ENCODE data around the gene P2RY14. TPM values are rescaled to one million over a fixed set of nuclear protein-coding genes. Genes with fewer than 3 reads are reported as not detected.
A peak's percentile ranks its signal among the peaks of the same experiment; 100 is the strongest.

The P2RY14 gene
- total and polyA plus RNA-seq, 2 of the 13 experiments (the other 11 are each of a cell fraction or from before 2014, with no cell fraction given), result not detected

DNA sequence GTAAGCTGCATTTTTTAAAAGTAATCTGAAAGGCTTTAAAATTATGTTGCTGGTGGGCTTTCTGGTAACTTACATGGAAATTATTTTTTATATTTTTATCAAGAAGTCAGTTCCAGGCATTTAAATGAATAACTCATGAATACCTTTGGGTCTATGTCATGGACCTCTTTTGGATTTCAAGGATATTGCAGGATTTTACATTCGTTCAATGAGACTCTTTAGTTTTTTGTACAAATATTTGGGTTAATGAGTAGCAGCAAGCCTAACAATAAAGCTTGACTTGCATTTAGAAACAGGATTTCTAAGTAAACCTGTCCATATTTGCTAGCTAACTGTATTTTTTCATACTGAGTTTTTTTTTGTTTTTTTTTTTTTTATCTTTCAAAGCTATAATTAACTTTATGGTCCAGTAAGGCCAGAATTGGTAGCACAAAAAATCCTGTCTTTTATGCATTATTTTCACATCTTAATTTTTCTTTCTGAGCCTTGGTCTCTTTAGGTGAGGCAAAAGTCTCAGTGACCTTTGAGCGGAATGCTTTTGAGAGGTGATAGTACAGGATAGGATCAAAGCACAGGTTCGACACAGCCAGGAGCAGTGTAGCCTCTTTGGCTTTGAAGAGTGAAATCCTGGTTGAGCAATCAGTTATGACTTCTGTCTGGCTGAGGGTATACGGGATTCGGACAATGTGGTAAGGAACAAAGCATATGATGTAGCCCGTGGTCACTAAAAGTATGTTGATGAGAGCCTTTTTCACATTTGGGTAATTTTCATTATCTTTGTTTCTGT is 80.2 kb downstream of the P2RY14 start (continued):
- TF ChIP-seq, protein P1, sequence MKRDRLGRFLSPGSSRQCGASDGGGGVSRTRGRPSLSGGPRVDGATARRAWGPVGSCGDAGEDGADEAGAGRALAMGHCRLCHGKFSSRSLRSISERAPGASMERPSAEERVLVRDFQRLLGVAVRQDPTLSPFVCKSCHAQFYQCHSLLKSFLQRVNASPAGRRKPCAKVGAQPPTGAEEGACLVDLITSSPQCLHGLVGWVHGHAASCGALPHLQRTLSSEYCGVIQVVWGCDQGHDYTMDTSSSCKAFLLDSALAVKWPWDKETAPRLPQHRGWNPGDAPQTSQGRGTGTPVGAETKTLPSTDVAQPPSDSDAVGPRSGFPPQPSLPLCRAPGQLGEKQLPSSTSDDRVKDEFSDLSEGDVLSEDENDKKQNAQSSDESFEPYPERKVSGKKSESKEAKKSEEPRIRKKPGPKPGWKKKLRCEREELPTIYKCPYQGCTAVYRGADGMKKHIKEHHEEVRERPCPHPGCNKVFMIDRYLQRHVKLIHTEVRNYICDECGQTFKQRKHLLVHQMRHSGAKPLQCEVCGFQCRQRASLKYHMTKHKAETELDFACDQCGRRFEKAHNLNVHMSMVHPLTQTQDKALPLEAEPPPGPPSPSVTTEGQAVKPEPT (CRISPR knock-in tag; IDR thresholded peaks at IDR 0.05; ENCODE audit: low read depth), result no peak
- TF ChIP-seq ZNF256 (CRISPR knock-in tag; conservative IDR thresholded peaks at IDR 0.05) (no peak), ARNT2 (CRISPR knock-in tag; IDR thresholded peaks at IDR 0.05; ENCODE audit: low read depth) (no peak), RARA (CRISPR knock-in tag; IDR thresholded peaks at IDR 0.05) (peak; percentile 91), TP53 (CRISPR knock-in tag; conservative IDR thresholded peaks at IDR 0.05) (no peak), ZNF761 (CRISPR knock-in tag; conservative IDR thresholded peaks at IDR 0.05) (no peak), RARG (CRISPR knock-in tag; IDR thresholded peaks at IDR 0.05; ENCODE audit: low read depth) (no peak), PAF1 (CRISPR knock-in tag; IDR thresholded peaks at IDR 0.05) (no peak), THAP11 (CRISPR knock-in tag; IDR thresholded peaks at IDR 0.05) (peak; percentile 64), MAF1 (CRISPR knock-in tag; IDR thresholded peaks at IDR 0.05; ENCODE audit: borderline replicate concordance) (no peak), KLF12 (CRISPR knock-in tag; IDR thresholded peaks at IDR 0.05; ENCODE audit: borderline replicate concordance) (no peak), FOXC1 (CRISPR knock-in tag; IDR thresholded peaks at IDR 0.05; ENCODE audit: borderline replicate concordance) (no peak), ZNF570 (CRISPR knock-in tag; IDR thresholded peaks at IDR 0.05; ENCODE audit: borderline replicate concordance) (no peak), ZNF737 (CRISPR knock-in tag; IDR thresholded peaks at IDR 0.05; ENCODE audit: borderline replicate concordance) (no peak), ELF1 (CRISPR knock-in tag; IDR thresholded peaks at IDR 0.05) (no peak), ZFP36L1 (CRISPR knock-in tag; IDR thresholded peaks at IDR 0.05) (peak; percentile 90; the same call in 1 of the 2 replicates), KLF13 (CRISPR knock-in tag; IDR thresholded peaks at IDR 0.05) (no peak), ZBTB38 (CRISPR knock-in tag; IDR thresholded peaks at IDR 0.05) (no peak), ZNF24 (IDR thresholded peaks at IDR 0.05) (no peak; the same call in 1 of the 2 replicates), ZNF382 (CRISPR knock-in tag; IDR thresholded peaks at IDR 0.05; ENCODE audit: borderline replicate concordance) (no peak), ATAD3A (CRISPR knock-in tag; IDR thresholded peaks at IDR 0.05) (no peak)
- TF ChIP-seq, protein P2, sequence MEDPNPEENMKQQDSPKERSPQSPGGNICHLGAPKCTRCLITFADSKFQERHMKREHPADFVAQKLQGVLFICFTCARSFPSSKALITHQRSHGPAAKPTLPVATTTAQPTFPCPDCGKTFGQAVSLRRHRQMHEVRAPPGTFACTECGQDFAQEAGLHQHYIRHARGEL (CRISPR knock-in tag; IDR thresholded peaks at IDR 0.05), result no peak
- TF ChIP-seq, protein P3, sequence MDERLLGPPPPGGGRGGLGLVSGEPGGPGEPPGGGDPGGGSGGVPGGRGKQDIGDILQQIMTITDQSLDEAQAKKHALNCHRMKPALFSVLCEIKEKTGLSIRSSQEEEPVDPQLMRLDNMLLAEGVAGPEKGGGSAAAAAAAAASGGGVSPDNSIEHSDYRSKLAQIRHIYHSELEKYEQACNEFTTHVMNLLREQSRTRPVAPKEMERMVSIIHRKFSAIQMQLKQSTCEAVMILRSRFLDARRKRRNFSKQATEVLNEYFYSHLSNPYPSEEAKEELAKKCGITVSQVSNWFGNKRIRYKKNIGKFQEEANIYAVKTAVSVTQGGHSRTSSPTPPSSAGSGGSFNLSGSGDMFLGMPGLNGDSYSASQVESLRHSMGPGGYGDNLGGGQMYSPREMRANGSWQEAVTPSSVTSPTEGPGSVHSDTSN (CRISPR knock-in tag; IDR thresholded peaks at IDR 0.05), result no peak
- TF ChIP-seq, protein P4, sequence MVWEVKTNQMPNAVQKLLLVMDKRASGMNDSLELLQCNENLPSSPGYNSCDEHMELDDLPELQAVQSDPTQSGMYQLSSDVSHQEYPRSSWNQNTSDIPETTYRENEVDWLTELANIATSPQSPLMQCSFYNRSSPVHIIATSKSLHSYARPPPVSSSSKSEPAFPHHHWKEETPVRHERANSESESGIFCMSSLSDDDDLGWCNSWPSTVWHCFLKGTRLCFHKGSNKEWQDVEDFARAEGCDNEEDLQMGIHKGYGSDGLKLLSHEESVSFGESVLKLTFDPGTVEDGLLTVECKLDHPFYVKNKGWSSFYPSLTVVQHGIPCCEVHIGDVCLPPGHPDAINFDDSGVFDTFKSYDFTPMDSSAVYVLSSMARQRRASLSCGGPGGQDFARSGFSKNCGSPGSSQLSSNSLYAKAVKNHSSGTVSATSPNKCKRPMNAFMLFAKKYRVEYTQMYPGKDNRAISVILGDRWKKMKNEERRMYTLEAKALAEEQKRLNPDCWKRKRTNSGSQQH (CRISPR knock-in tag; IDR thresholded peaks at IDR 0.05; ENCODE audit: low read depth), result peak; percentile 36; the same call in 1 of the 2 replicates
- TF ChIP-seq, protein P5, sequence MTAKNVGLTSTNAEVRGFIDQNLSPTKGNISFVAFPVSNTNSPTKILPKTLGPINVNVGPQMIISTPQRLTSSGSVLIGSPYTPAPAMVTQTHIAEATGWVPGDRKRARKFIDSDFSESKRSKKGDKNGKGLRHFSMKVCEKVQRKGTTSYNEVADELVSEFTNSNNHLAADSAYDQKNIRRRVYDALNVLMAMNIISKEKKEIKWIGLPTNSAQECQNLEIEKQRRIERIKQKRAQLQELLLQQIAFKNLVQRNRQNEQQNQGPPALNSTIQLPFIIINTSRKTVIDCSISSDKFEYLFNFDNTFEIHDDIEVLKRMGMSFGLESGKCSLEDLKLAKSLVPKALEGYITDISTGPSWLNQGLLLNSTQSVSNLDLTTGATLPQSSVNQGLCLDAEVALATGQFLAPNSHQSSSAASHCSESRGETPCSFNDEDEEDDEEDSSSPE (CRISPR knock-in tag; IDR thresholded peaks at IDR 0.05), result 0 out of 2 replicates have a peak, but pooled peaks have one; percentile 30

Measured in HepG2 (cell line).